Measurements from ENCODE around the gene TRPV5. TPM values are rescaled to one million over a fixed set of nuclear protein-coding genes. Genes with fewer than 3 reads are reported as not detected.

Gene TRPV5
- polyA plus RNA-seq, 2 of the 4 experiments (the other 2 are of a cell fraction), result not detected

DNA sequence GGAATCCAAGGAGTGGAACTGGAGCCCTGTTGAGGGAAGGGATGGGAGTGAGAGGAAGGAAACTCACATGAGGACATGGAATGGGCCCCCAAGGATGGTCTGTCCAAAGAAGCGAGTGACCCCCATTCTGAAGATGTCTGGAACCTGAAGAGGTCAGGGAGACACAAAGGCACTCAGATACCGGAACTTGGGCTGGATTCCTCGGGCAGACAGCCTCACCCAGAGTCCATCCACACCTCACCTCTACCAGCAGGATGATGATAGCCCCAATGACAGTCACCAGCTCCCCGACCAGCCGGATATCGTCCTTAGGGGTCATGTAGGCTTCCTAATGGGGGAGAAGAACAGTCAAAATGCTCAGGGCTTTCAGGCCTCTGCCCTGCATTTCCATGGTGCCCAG, 58.7 kb downstream of the TRPV5 start (continued):
- TF ChIP-seq HOXB13 (CRISPR knock-in tag; IDR thresholded peaks at IDR 0.05; ENCODE audit: low read depth) (no peak), RAD21 (conservative IDR thresholded peaks at IDR 0.05 in 1 of 2, IDR thresholded peaks at IDR 0.05 in 1 of 2) (no peak), ZC3H11A (IDR thresholded peaks at IDR 0.05) (no peak), GATA3 (IDR thresholded peaks at IDR 0.05; ENCODE audit: borderline replicate concordance) (no peak), TP53 (CRISPR knock-in tag; IDR thresholded peaks at IDR 0.05) (no peak)

- no peak for TF ChIP-seq RNF2 (IDR thresholded peaks at IDR 0.05; ENCODE audit: borderline replicate concordance, low read depth)
- TF ChIP-seq KDM1A (IDR thresholded peaks at IDR 0.05; ENCODE audit: low read depth), result no peak
- TF ChIP-seq ZSCAN20 (CRISPR knock-in tag; IDR thresholded peaks at IDR 0.05), result no peak
- no peak for TF ChIP-seq HOXB13 (CRISPR knock-in tag; IDR thresholded peaks at IDR 0.05; ENCODE audit: low read depth)
- no peak for TF ChIP-seq CEBPB (IDR thresholded peaks at IDR 0.05)
- TF ChIP-seq EHF (CRISPR knock-in tag; IDR thresholded peaks at IDR 0.05), result no peak
- no peak for TF ChIP-seq JUN (IDR thresholded peaks at IDR 0.05)
- TF ChIP-seq POLR2A (IDR thresholded peaks at IDR 0.05; ENCODE audit: low read length), result no peak
- TF ChIP-seq PHF8 (IDR thresholded peaks at IDR 0.05; ENCODE audit: borderline replicate concordance, low read depth), result no peak
- TF ChIP-seq HOXA7 (CRISPR knock-in tag; IDR thresholded peaks at IDR 0.05), result no peak
- TF ChIP-seq SREBF2 (IDR thresholded peaks at IDR 0.05), result no peak
- no peak for TF ChIP-seq BHLHE40 (IDR thresholded peaks at IDR 0.05; ENCODE audit: low read depth, low read length)
- TF ChIP-seq POLR2AphosphoS2 (conservative IDR thresholded peaks at IDR 0.05; ENCODE audit: low read length), result no peak
- TF ChIP-seq CBX8 (IDR thresholded peaks at IDR 0.05), result no peak
- TF ChIP-seq MYC (IDR thresholded peaks at IDR 0.05; ENCODE audit: borderline replicate concordance, low read length), result no peak
- FAIRE-seq, result no peak
- DNase-seq (ENCODE audit: low read depth in 1 of 2, low spot score in 1 of 2), result no peak
- no peak overlapping the region for H3K27ac ChIP-seq
- ChIA-PET POLR2A (no interaction called here), CTCF (interaction anchor here (1.3 kb wide), 1 partner anchor 8 kb away, joined by 6 read pairs; no protein-coding TSS in a partner anchor)
- no peaks in the 10 kb centered on the region for H3K4me1 ChIP-seq
- WGBS (ENCODE audit: missing lambda C conversion rate), result 30% methylated on average over 7 of the region's 7 CpGs
- H3K9me3 ChIP-seq, result no peaks in the 10 kb centered on the region
- H3K4me2 ChIP-seq, result no peak overlapping the region
- no peak overlapping the region for H3K4me3 ChIP-seq
- ATAC-seq, result no peak
Measured at GRCh38 chr7:142874409-142874808, 59.1 kb downstream of the TRPV5 start.

DNA sequence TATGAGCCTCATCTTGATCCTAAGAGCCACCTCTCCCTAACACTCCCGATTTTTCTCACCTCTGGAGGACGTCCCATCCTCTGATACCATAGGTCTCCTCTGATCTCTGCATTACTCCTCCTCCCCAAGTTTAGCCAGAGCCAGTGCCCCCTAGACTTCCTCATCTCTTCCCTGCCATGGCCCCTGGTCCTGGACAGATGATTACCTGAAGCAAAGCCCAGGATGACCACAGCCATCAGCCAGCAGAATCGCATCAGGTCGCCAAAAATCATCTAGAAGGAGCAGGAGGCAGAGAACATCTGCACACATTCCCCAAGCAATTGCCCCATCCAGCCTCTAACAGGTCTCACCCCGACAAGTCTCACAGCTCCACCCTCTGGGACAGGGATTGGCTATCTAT, 59.7 kb downstream of the TRPV5 start:
- FAIRE-seq, result no peak
- ChIA-PET CTCF (interaction anchor here (4.0 kb wide), 1 partner anchor 19 kb away, joined by 18 read pairs; the partner anchor contains the start of gene EPHB6), POLR2A (no interaction called here)
- 5% methylated on average over 5 of the region's 5 CpGs for WGBS (ENCODE audit: missing lambda C conversion rate)
- Histone ChIP-seq H3K9me3 (no peaks in the 10 kb centered on the region), H3K4me2 (no peak overlapping the region), H3K4me3 (no peak overlapping the region), H3K27ac (no peak overlapping the region), H3K4me1 (no peaks in the 10 kb centered on the region)
- no peak for ATAC-seq
- TF ChIP-seq ATOH8 (CRISPR knock-in tag; IDR thresholded peaks at IDR 0.05; ENCODE audit: low read depth), result no peak
- no peak for TF ChIP-seq PHF8 (IDR thresholded peaks at IDR 0.05; ENCODE audit: borderline replicate concordance, low read depth)
- no peak for TF ChIP-seq GATA3 (IDR thresholded peaks at IDR 0.05; ENCODE audit: borderline replicate concordance)
- no peak for TF ChIP-seq CEBPB (IDR thresholded peaks at IDR 0.05)
- no peak for TF ChIP-seq POLR2AphosphoS2 (conservative IDR thresholded peaks at IDR 0.05; ENCODE audit: low read length)
- no peak for TF ChIP-seq RARB (CRISPR knock-in tag; IDR thresholded peaks at IDR 0.05)
- DNase-seq (ENCODE audit: low read depth in 1 of 2, low spot score in 1 of 2), result no peak

- Histone ChIP-seq H3K4me1 (no peaks in the 10 kb centered on the region), H3K4me3 (no peak overlapping the region), H3K9me3 (no peaks in the 10 kb centered on the region), H3K27ac (no peak overlapping the region), H3K4me2 (no peak overlapping the region)
- WGBS (ENCODE audit: missing lambda C conversion rate), result 49% methylated on average over 9 of the region's 11 CpGs
- FAIRE-seq, result no peak
- CTCF ChIA-PET, result interaction anchor here (1.0 to 4.0 kb wide), 5 partner anchors 8 to 338 kb away, joined by 3 to 18 read pairs (median 4); partner anchors contain the start of gene EPHB6
- peak; percentile 33 to 38 for DNase-seq (ENCODE audit: low read depth in 1 of 2, low spot score in 1 of 2)
- POLR2A ChIA-PET, result no interaction called here
- TF ChIP-seq ATOH8 (CRISPR knock-in tag; IDR thresholded peaks at IDR 0.05; ENCODE audit: low read depth) (no peak), TP53 (CRISPR knock-in tag; IDR thresholded peaks at IDR 0.05) (no peak), FOXS1 (CRISPR knock-in tag; IDR thresholded peaks at IDR 0.05) (no peak), GATA3 (IDR thresholded peaks at IDR 0.05; ENCODE audit: borderline replicate concordance) (no peak), CEBPB (IDR thresholded peaks at IDR 0.05) (no peak), MAZ (IDR thresholded peaks at IDR 0.05; ENCODE audit: borderline replicate concordance, low read depth, low read length) (no peak), SMC3 (IDR thresholded peaks at IDR 0.05) (no peak), HES2 (IDR thresholded peaks at IDR 0.05) (no peak), EHF (CRISPR knock-in tag; IDR thresholded peaks at IDR 0.05) (no peak), CHD4 (IDR thresholded peaks at IDR 0.05; ENCODE audit: borderline replicate concordance) (no peak), BHLHE40 (IDR thresholded peaks at IDR 0.05; ENCODE audit: low read depth, low read length) (no peak), RNF2 (IDR thresholded peaks at IDR 0.05; ENCODE audit: borderline replicate concordance, low read depth) (no peak), HOXB13 (CRISPR knock-in tag; IDR thresholded peaks at IDR 0.05; ENCODE audit: low read depth) (no peak), ZC3H11A (IDR thresholded peaks at IDR 0.05) (no peak), HEYL (CRISPR knock-in tag; IDR thresholded peaks at IDR 0.05) (no peak), CBX2 (IDR thresholded peaks at IDR 0.05; ENCODE audit: borderline replicate concordance, low read depth) (no peak), CHD2 (IDR thresholded peaks at IDR 0.05; ENCODE audit: low read length, partially characterized antibody) (no peak)
- TF ChIP-seq, protein P1, sequence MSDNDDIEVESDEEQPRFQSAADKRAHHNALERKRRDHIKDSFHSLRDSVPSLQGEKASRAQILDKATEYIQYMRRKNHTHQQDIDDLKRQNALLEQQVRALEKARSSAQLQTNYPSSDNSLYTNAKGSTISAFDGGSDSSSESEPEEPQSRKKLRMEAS (IDR thresholded peaks at IDR 0.05), result no peak
- peak in 1 of 2 experiments; percentile 83; a peak in 3 of 6 replicates for ATAC-seq
Measured at GRCh38 chr7:142873281-142873784, 60.2 kb downstream of the TRPV5 start.

All from A549 (cell line).